GM18873 (cell line): ENCODE results near the gene MRPL39.

ENCODE experiments used
- ATAC-seq: cut with Tn5 transposase; IDR thresholded peaks from one replicate; pipeline ENCODE4 v1.9.1; 2021; ENCODE audit warnings: mild to moderate bottlenecking, moderate library complexity, moderate number of reproducible peaks; ENCODE audit not compliant: unreplicated experiment, low FRiP score

Gene MRPL39

GRCh38 chr21:25550352-25551120 lies 56.7 kb downstream of the MRPL39 start:
- no peak for ATAC-seq

GRCh38 chr21:25541042-25541441 lies 66.2 kb downstream of the MRPL39 start:
- no peak for ATAC-seq

GRCh38 chr21:25539606-25540005 lies 67.7 kb downstream of the MRPL39 start:
- no peak for ATAC-seq

- ATAC-seq: no peak
Measured at GRCh38 chr21:25537174-25537573, 70.1 kb downstream of the MRPL39 start.

GRCh38 chr21:25536752-25537151 lies 70.5 kb downstream of the MRPL39 start:
- no peak for ATAC-seq

GRCh38 chr21:25535849-25536248 lies 71.4 kb downstream of the MRPL39 start:
- ATAC-seq: no peak
